ENCODE measurements around the gene KCNMB3.
A peak's percentile ranks its signal among the peaks of the same experiment; 100 is the strongest.

The KCNMB3 gene

GRCh38 chr3:179236669-179237301 is 14.1 kb downstream of the KCNMB3 start:
- peak overlapping the region; percentile 43 for H3K4me3 ChIP-seq (ENCODE audit: low read length, poor library complexity, severe bottlenecking)
- H3K9me3 ChIP-seq (ENCODE audit: insufficient read depth, low read depth, low read length), result no peaks in the 10 kb centered on the region
- H4K20me1 ChIP-seq (ENCODE audit: insufficient read depth, low read length, poor library complexity, severe bottlenecking), result no peaks in the 10 kb centered on the region
- peaks cover 20% of the 10 kb centered on the region for H3K4me1 ChIP-seq (ENCODE audit: insufficient read depth, low read length, poor library complexity, severe bottlenecking)
- no peaks in the 10 kb centered on the region for H3K9me2 ChIP-seq (replicated peaks; ENCODE audit: low read depth, low read length)
- H3K9ac ChIP-seq (ENCODE audit: low read depth, low read length, poor library complexity, severe bottlenecking), result peak overlapping the region; percentile 37
- H3K36me3 ChIP-seq (ENCODE audit: insufficient read depth, low read length), result peaks cover 26% of the 10 kb centered on the region
- H3F3A ChIP-seq (ENCODE audit: low read depth), result no peaks in the 10 kb centered on the region
- H3K4me2 ChIP-seq (ENCODE audit: low read depth, low read length, poor library complexity, severe bottlenecking), result peak overlapping the region; percentile 73
- no peaks in the 10 kb centered on the region for H3K27me3 ChIP-seq (ENCODE audit: insufficient read depth, low read length, poor library complexity, severe bottlenecking)
- TF ChIP-seq EZH2phosphoT487 (IDR thresholded peaks at IDR 0.05; ENCODE audit: borderline replicate concordance), result no peak
- H2AFZ ChIP-seq (ENCODE audit: low read length), result no peak overlapping the region
- H3K79me2 ChIP-seq (ENCODE audit: insufficient read depth, low read length), result no peaks in the 10 kb centered on the region

GRCh38 chr3:179234199-179234598 is 16.7 kb downstream of the KCNMB3 start:
- H3K79me2 ChIP-seq (ENCODE audit: insufficient read depth, low read length), result no peaks in the 10 kb centered on the region
- peaks cover 43% of the 10 kb centered on the region for H3K36me3 ChIP-seq (ENCODE audit: insufficient read depth, low read length)
- peaks cover 20% of the 10 kb centered on the region for H3K4me1 ChIP-seq (ENCODE audit: insufficient read depth, low read length, poor library complexity, severe bottlenecking)
- no peaks in the 10 kb centered on the region for H4K20me1 ChIP-seq (ENCODE audit: insufficient read depth, low read length, poor library complexity, severe bottlenecking)
- no peak overlapping the region for H3K4me2 ChIP-seq (ENCODE audit: low read depth, low read length, poor library complexity, severe bottlenecking)
- H3K9me3 ChIP-seq (ENCODE audit: insufficient read depth, low read depth, low read length), result no peaks in the 10 kb centered on the region
- H3K9me2 ChIP-seq (replicated peaks; ENCODE audit: low read depth, low read length), result no peaks in the 10 kb centered on the region
- no peaks in the 10 kb centered on the region for H3K27me3 ChIP-seq (ENCODE audit: insufficient read depth, low read length, poor library complexity, severe bottlenecking)
- H3K4me3 ChIP-seq (ENCODE audit: low read length, poor library complexity, severe bottlenecking), result no peak overlapping the region
- H3F3A ChIP-seq (ENCODE audit: low read depth), result no peaks in the 10 kb centered on the region
- H3K9ac ChIP-seq (ENCODE audit: low read depth, low read length, poor library complexity, severe bottlenecking), result no peak overlapping the region
- H2AFZ ChIP-seq (ENCODE audit: low read length), result no peak overlapping the region
- TF ChIP-seq CTCF (conservative IDR thresholded peaks at IDR 0.05; ENCODE audit: low read length) (no peak), EZH2phosphoT487 (IDR thresholded peaks at IDR 0.05; ENCODE audit: borderline replicate concordance) (no peak)

- H3K9me2 ChIP-seq (replicated peaks; ENCODE audit: low read depth, low read length), result no peaks in the 10 kb centered on the region
- no peak overlapping the region for H3K4me2 ChIP-seq (ENCODE audit: low read depth, low read length, poor library complexity, severe bottlenecking)
- H3K9ac ChIP-seq (ENCODE audit: low read depth, low read length, poor library complexity, severe bottlenecking), result no peak overlapping the region
- H3K9me3 ChIP-seq (ENCODE audit: insufficient read depth, low read depth, low read length), result no peaks in the 10 kb centered on the region
- H2AFZ ChIP-seq (ENCODE audit: low read length), result no peak overlapping the region
- no peak for TF ChIP-seq EZH2phosphoT487 (IDR thresholded peaks at IDR 0.05; ENCODE audit: borderline replicate concordance)
- TF ChIP-seq CTCF (conservative IDR thresholded peaks at IDR 0.05; ENCODE audit: low read length), result no peak
- H3K79me2 ChIP-seq (ENCODE audit: insufficient read depth, low read length), result no peaks in the 10 kb centered on the region
- H3K27me3 ChIP-seq (ENCODE audit: insufficient read depth, low read length, poor library complexity, severe bottlenecking), result no peaks in the 10 kb centered on the region
- H3K4me1 ChIP-seq (ENCODE audit: insufficient read depth, low read length, poor library complexity, severe bottlenecking), result peaks cover 20% of the 10 kb centered on the region
- no peaks in the 10 kb centered on the region for H3F3A ChIP-seq (ENCODE audit: low read depth)
- no peak overlapping the region for H3K4me3 ChIP-seq (ENCODE audit: low read length, poor library complexity, severe bottlenecking)
- peaks cover 46% of the 10 kb centered on the region for H3K36me3 ChIP-seq (ENCODE audit: insufficient read depth, low read length)
- H4K20me1 ChIP-seq (ENCODE audit: insufficient read depth, low read length, poor library complexity, severe bottlenecking), result no peaks in the 10 kb centered on the region
Measured at GRCh38 chr3:179233043-179233442, 17.9 kb downstream of the KCNMB3 start.

- no peaks in the 10 kb centered on the region for H3K4me1 ChIP-seq (ENCODE audit: insufficient read depth, low read length, poor library complexity, severe bottlenecking)
- H3K27me3 ChIP-seq (ENCODE audit: insufficient read depth, low read length, poor library complexity, severe bottlenecking), result no peaks in the 10 kb centered on the region
- H3K9ac ChIP-seq (ENCODE audit: low read depth, low read length, poor library complexity, severe bottlenecking), result no peak overlapping the region
- H3K9me2 ChIP-seq (replicated peaks; ENCODE audit: low read depth, low read length), result no peaks in the 10 kb centered on the region
- no peaks in the 10 kb centered on the region for H3K9me3 ChIP-seq (ENCODE audit: insufficient read depth, low read depth, low read length)
- H3K36me3 ChIP-seq (ENCODE audit: insufficient read depth, low read length), result peaks cover 57% of the 10 kb centered on the region; the same call in 1 of the 2 replicates
- H4K20me1 ChIP-seq (ENCODE audit: insufficient read depth, low read length, poor library complexity, severe bottlenecking), result no peaks in the 10 kb centered on the region
- H3K4me3 ChIP-seq (ENCODE audit: low read length, poor library complexity, severe bottlenecking), result no peak overlapping the region
- no peak overlapping the region for H2AFZ ChIP-seq (ENCODE audit: low read length)
- H3K79me2 ChIP-seq (ENCODE audit: insufficient read depth, low read length), result no peaks in the 10 kb centered on the region
- no peak overlapping the region for H3K4me2 ChIP-seq (ENCODE audit: low read depth, low read length, poor library complexity, severe bottlenecking)
- TF ChIP-seq CTCF (conservative IDR thresholded peaks at IDR 0.05; ENCODE audit: low read length), result no peak
- TF ChIP-seq EZH2phosphoT487 (IDR thresholded peaks at IDR 0.05; ENCODE audit: borderline replicate concordance), result no peak
- no peaks in the 10 kb centered on the region for H3F3A ChIP-seq (ENCODE audit: low read depth)
Measured at GRCh38 chr3:179229177-179229576, 21.7 kb downstream of the KCNMB3 start.

Data from Loucy (cell line).